NCI-H1092 treated with DMSO at 0.1 percent for 48 hours (cell line): ENCODE results near the gene PREX1.

Source experiments
- DNase-seq: peaks from one replicate; lab custom pipeline; 2025; lab: John Stamatoyannopoulos, UW

PREX1 gene

DNA sequence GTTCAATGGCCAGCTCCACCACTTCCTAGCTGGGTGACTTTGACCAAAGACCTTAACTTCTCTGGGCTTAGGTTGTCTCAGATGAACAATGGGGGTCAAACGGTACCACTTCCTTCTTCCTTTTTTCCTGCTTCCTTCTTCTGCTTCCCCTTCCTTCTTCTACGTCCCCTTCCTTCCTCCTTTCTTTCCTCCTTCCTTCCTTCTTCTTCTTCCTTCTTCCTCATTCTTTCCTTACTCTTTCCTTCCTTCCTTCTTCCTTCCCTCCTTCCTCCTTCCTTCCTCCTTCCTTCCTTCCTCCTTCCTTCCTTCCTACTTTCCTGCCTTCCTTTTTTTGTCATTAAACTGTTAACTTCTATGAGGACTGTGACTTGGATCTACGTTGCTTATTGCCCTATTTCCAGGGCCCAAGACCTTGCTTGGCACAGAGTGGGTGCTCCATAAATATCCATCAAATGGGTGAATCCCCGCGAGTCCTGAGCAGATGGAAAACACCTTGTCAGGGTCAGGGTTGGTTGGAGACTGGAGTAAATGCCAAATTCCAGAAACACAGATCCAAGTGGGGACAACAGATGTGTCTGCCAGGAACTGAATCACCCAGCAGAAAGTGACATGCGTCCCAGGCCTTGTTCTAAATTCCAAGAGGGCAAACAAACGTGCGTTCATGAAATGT is 243.3 kb downstream of the PREX1 start:
- DNase-seq: no peak

DNA sequence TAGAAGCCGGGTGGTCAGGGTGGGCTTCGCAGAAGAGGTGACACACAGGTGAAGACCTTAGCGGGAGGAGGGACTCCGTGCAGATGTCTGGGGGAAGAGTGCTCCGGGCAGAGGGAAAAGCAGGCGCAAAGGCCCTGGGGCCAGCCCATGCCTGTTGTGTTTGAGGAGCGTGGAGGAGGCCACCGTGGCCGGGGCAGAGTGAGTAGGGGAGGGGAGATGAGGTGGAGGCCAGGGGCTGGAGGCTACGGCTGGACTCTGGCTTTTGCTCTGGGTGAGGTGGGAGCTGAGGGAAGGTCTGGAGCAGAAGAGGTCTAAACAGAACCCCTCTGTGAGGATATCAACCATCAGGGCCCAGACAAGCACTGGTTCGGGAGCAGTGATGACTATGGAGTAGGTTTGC is 244.0 kb downstream of the PREX1 start:
- DNase-seq: no peak

- no peak for DNase-seq
These were observed 244.6 kb downstream of the PREX1 start for GRCh38 chr20:48583171-48583570.

GRCh38 chr20:48582673-48582985 is 245.2 kb downstream of the PREX1 start:
- no peak for DNase-seq

- DNase-seq: no peak
These were observed 246.6 kb downstream of the PREX1 start for GRCh38 chr20:48581167-48581566.

DNA sequence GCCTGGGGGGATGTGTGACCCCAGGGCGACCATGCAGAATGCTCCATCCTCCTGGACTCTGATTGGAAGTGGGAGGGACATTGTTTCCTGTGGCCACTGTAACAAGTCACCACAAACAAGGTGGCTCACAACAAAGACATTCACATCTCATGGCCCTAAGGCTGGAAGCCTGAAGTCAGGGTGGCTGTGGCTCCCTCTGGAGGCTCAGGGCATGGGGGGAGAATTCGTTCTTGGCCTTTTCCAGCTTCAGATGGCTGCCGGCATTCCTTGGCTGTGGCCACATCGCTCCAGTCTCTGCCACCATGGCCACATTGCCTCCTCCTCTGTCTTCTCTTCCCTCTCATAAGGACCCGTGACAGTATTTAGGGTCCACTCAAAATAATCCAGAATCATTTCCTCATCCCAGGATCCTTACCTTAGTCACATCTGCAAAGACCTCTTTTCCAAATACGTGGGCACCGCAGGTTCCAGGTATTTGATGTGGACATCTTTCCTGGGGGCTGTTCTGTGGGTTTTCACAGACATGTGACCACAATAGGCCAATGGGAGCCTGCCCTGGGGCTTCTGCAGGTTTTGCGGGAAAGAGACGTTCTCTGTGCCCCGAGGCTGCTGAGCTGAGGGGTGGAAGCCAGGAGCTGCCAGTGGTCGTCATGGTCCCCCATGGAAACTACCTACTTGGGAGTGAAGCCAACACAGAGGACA is 249.3 kb downstream of the PREX1 start:
- no peak for DNase-seq

DNA sequence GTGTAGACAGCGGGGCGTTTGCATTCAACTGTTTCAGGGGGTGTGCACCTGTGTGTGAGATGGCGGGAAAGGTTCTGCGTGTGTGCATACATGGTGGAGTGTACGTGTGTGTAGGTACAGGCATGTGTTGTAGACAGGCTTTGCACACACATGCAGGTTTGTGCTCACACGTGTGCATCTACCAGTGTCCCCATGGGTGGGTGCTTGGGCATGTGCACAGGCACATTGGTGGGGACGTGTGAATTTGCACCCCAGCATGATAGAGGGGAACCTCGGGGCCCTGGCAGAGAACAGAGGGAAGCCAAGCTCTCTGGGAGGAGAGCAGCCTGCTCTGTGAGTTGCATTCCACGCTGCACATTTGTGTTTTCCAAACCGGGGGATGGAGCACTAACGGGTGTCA is 250.2 kb downstream of the PREX1 start:
- DNase-seq: no peak

DNA sequence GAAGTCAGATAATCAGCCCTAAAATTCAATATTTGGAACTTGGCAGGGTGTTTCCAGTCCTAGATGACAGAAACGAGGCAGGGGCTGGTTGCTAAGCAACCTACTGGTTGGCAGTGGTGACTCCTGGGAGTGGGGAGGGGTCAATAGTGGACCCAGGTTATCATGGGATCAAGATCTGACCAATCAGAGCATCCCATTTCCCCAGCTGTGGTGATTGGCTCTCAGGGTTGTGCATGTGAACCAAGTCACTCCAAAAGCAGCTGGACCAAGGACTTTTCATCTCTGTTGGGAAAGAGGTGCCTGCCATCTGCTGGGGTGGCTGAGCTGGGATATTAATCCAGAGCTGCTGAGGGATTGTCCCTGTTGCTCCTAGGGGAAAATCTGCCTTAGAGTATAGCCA is 253.4 kb downstream of the PREX1 start:
- no peak for DNase-seq
